Subcutaneous adipose tissue (tissue), 4 donors: ENCODE measurements around the gene EPC2. TPM values are rescaled to one million over a fixed set of nuclear protein-coding genes. Genes with fewer than 3 reads are reported as not detected.

Experiments used
- CTCF ChIP-seq: fragments of 450-650 bp; IDR thresholded peaks from one replicate; pipeline ENCODE4 v1.5.1; 2016; ENCODE audit warnings: low read depth, mild to moderate bottlenecking, control low read depth, antibody characterized with exemption, moderate library complexity
- total RNA-seq, 4 donors: library from RNA; depleted of rRNA; stranded (reverse); fragments of >200 nt; gene quantifications; one replicate each; pipeline ENCODE4 v1.1.0, GENCODE V29; 2016

The EPC2 gene
- total RNA-seq, 4 donors from 2014 or later = 26.2 to 56.1 (median 30.9) TPM

DNA sequence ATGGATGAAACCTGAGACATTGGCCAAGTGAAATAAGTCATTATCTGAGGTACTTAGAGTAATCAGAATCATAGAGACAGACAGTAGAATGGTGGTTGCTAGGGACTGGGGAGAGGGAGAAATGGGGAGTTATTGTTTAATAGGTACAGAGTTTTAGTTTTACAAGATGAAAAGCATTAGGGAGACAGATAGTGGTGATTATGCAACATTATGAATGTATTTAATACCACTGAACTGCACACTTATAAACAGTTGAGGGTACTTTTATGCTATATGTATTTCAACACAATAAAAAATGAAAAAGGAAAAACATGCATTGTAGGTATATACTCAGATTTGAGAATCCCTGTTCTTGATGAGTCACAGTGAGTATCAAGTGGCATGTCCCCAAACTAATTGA, 59.7 kb downstream of the EPC2 start:
- TF ChIP-seq CTCF = no peak

GRCh38 chr2:148716378-148716920, 71.9 kb downstream of the EPC2 start:
- no peak for TF ChIP-seq CTCF

DNA sequence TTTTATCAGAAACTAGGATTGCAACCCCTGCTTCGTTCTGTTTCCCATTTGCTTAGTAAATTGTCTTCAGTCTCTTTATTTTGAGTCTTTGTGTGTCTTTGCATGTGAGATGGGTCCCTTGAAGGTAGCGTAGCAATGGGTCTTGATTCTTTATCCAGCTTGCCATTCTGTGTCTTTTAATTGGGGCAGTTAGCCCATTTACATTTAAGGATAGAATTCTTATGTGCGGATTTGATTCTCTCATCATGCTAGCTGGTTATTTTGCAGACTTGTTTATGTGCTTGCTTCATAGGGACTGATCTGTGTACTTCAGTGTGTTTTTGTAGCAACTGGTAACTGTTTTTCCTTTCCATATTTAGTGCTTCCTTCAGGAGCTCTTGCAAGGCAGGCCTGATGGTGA, 73.5 kb downstream of the EPC2 start:
- TF ChIP-seq CTCF = no peak

GRCh38 chr2:148719195-148719749, 74.7 kb downstream of the EPC2 start:
- TF ChIP-seq CTCF = no peak

GRCh38 chr2:148719941-148720436, 75.4 kb downstream of the EPC2 start:
- TF ChIP-seq CTCF = no peak

- no peak for TF ChIP-seq CTCF
Observed at GRCh38 chr2:148720501-148721001, 76.0 kb downstream of the EPC2 start.

DNA sequence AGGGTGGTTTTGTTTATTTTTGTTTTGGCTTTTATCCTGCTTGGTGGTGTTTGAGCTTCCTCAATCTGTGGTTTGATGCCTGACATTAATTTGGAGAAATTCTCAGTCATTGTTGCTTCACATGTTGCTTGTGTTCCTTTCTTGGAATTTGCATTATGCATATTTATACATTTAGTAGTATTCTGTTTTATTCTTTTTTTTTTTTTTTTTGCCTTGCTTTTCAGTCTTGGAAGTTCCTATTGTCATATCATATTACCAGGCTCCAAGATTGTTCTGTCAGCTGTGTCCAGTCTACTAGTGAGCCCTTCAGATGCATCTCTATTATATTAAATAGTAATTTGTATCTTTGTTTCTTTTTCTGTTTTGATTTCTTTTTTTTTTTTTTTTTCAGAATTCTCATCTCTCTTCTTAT, 77.0 kb downstream of the EPC2 start:
- no peak for TF ChIP-seq CTCF
